GM23338 (cell line): ENCODE results near the gene CYTH1. TPM values are rescaled to one million over a fixed set of nuclear protein-coding genes. Genes with fewer than 3 reads are reported as not detected.
A peak's percentile ranks its signal among the peaks of the same experiment; 100 is the strongest.

Experiments
- ATAC-seq: fragments of 200-7000 bp; cut with Tn5 transposase; 3 replicates; pipeline ENCODE4 v1.9.1; 2020
- DNase-seq: peaks from one replicate; pipeline ENCODE4 v3.0.0-alpha.2; 2015; ENCODE audit warnings: low spot score
- H2AFZ ChIP-seq: fragments of 200-600 bp; sonication (generic); 2 replicates; pipeline ENCODE4 v1.8.0; 2016; ENCODE audit warnings: antibody characterized with exemption, mild to moderate bottlenecking, moderate library complexity
- H3F3A ChIP-seq: fragments of 200-600 bp; sonication (generic); replicated peaks from 2 replicates; pipeline ENCODE4 v1.8.0; 2017; ENCODE audit warnings: antibody characterized with exemption, mixed run types, low read depth
- H3K27ac ChIP-seq: fragments of 200-600 bp; sonication (generic); 2 replicates; pipeline ENCODE4 v1.6.1; 2016; ENCODE audit warnings: low read depth
- H3K27me3 ChIP-seq: fragments of 200-600 bp; sonication (generic); 2 replicates; pipeline ENCODE4 v1.8.0; 2016; ENCODE audit warnings: mild to moderate bottlenecking, mixed run types, moderate library complexity; ENCODE audit not compliant: insufficient read depth
- H3K36me3 ChIP-seq: fragments of 200-600 bp; sonication (generic); 2 replicates; pipeline ENCODE4 v1.8.0; 2016; ENCODE audit warnings: mild to moderate bottlenecking; ENCODE audit not compliant: insufficient read depth
- H3K4me1 ChIP-seq: fragments of 200-600 bp; sonication (generic); 2 replicates; pipeline ENCODE4 v1.8.0; 2016; ENCODE audit warnings: mild to moderate bottlenecking, moderate library complexity; ENCODE audit not compliant: insufficient read depth
- H3K4me2 ChIP-seq: fragments of 200-600 bp; sonication (generic); 2 replicates; pipeline ENCODE4 v1.7.1; 2017; ENCODE audit warnings: mixed run types
- H3K4me3 ChIP-seq: fragments of 200-600 bp; sonication (generic); 2 replicates; pipeline ENCODE4 v1.6.1; 2016; ENCODE audit warnings: mixed run types
- H3K79me2 ChIP-seq: fragments of 200-600 bp; sonication (generic); replicated peaks from 2 replicates; pipeline ENCODE4 v1.8.0; 2017; ENCODE audit warnings: mild to moderate bottlenecking; ENCODE audit not compliant: insufficient read depth
- H3K9me2 ChIP-seq: fragments of 200-600 bp; sonication (generic); 2 replicates; pipeline ENCODE4 v1.8.0; 2017; ENCODE audit not compliant: insufficient read depth
- H4K20me1 ChIP-seq: fragments of 200-600 bp; sonication (generic); replicated peaks from 2 replicates; pipeline ENCODE4 v1.8.0; 2017; ENCODE audit warnings: mild to moderate bottlenecking; ENCODE audit not compliant: insufficient read depth
- H3K27ac Mint-ChIP-seq: 2 replicates; pipeline ENCODE4 v1.8.0; 2020; ENCODE audit warnings: inconsistent platforms, mild to moderate bottlenecking, moderate library complexity, mixed read lengths
- H3K27me3 Mint-ChIP-seq: 3 replicates; pipeline ENCODE4 v1.8.0; 2022; ENCODE audit warnings: low read depth, mild to moderate bottlenecking, moderate library complexity, mixed read lengths, inconsistent platforms; ENCODE audit not compliant: insufficient read depth, poor library complexity
- H3K36me3 Mint-ChIP-seq: 3 replicates; pipeline ENCODE4 v1.8.0; 2021; ENCODE audit warnings: low read depth, mild to moderate bottlenecking, inconsistent platforms, moderate library complexity, mixed read lengths
- H3K4me1 Mint-ChIP-seq: 3 replicates; pipeline ENCODE4 v1.8.0; 2020; ENCODE audit warnings: mild to moderate bottlenecking, inconsistent platforms, mixed read lengths
- H3K4me3 Mint-ChIP-seq: 3 replicates; pipeline ENCODE4 v1.8.0; 2021; ENCODE audit warnings: moderate library complexity, mild to moderate bottlenecking, inconsistent platforms, mixed read lengths
- H3K9me3 Mint-ChIP-seq: 3 replicates; pipeline ENCODE4 v1.8.0; 2020; ENCODE audit warnings: moderate library complexity, mild to moderate bottlenecking, inconsistent platforms, mixed read lengths
- ETS1 ChIP-seq: IDR thresholded peaks from 2 replicates; pipeline ENCODE4 v1.6.1; 2016; ENCODE audit warnings: antibody characterized with exemption
- EZH2 ChIP-seq: fragments of 200-600 bp; sonication (generic); IDR thresholded peaks from one replicate; pipeline ENCODE4 v1.8.0; 2017; ENCODE audit warnings: antibody characterized with exemption, mild to moderate bottlenecking, low read depth; ENCODE audit not compliant: unreplicated experiment
- EZH2phosphoT487 ChIP-seq: fragments of 200-600 bp; sonication (generic); IDR thresholded peaks from one replicate; pipeline ENCODE4 v1.8.1; 2018; ENCODE audit warnings: antibody characterized with exemption; ENCODE audit not compliant: unreplicated experiment
- NANOG ChIP-seq: IDR thresholded peaks from 2 replicates; pipeline ENCODE4 v1.6.1; 2016; ENCODE audit warnings: antibody characterized with exemption, borderline replicate concordance
- POLR2AphosphoS5 ChIP-seq: IDR thresholded peaks from 2 replicates; pipeline ENCODE4 v1.6.1; 2016; ENCODE audit warnings: antibody characterized with exemption, low read depth
- STAT1 ChIP-seq: IDR thresholded peaks from one replicate; pipeline ENCODE4 v1.6.1; 2016; ENCODE audit warnings: antibody characterized with exemption; ENCODE audit not compliant: unreplicated experiment
- ZNF114 ChIP-seq: fragments of 250-450 bp; sonication (Bioruptor Pico); IDR thresholded peaks from 2 replicates; pipeline ENCODE4 v1.5.0; 2020; ENCODE audit warnings: mild to moderate bottlenecking, moderate library complexity
- ZNF331 ChIP-seq: fragments of 250-450 bp; sonication (Bioruptor Pico); IDR thresholded peaks from 2 replicates; pipeline ENCODE4 v1.5.0; 2020; ENCODE audit warnings: low read depth, mild to moderate bottlenecking, moderate library complexity
- polyA plus RNA-seq: library from polyadenylated mRNA; unstranded; fragments of >200 nt; fragmentation: Nextera tagmentation; extraction: Ambion mirVana; gene quantifications from 2 replicates; pipeline ENCODE4 v1.2.1, GENCODE V29; 2016
- total RNA-seq: library from RNA; depleted of rRNA; stranded (reverse); fragments of >200 nt; shearing (Covaris generic); gene quantifications from 2 replicates; pipeline ENCODE4 v1.2.3, GENCODE V29; 2014
- TF ChIP-seq, protein P1 (sequence below): IDR thresholded peaks from one replicate; pipeline ENCODE4 v1.6.1; 2018; ENCODE audit warnings: antibody characterized with exemption; ENCODE audit not compliant: unreplicated experiment
- TF ChIP-seq, protein P2 (sequence below), 2 experiments: fragments of 200-600 bp in 1 of 2; sonication (generic) in 1 of 2; conservative IDR thresholded peaks; 2 replicates each; pipeline versions ENCODE4 v1.5.1 to v1.6.1; 2016 to 2017; ENCODE audit warnings: antibody characterized with exemption in 2 of 2, low read depth in 2 of 2, mild to moderate bottlenecking in 2 of 2, moderate library complexity in 1 of 2

CYTH1 gene
- total and polyA plus RNA-seq, 2 experiments from 2014 or later, result 13.8 to 14.5 TPM

- TF ChIP-seq NANOG, result no peak
- TF ChIP-seq, protein P1, sequence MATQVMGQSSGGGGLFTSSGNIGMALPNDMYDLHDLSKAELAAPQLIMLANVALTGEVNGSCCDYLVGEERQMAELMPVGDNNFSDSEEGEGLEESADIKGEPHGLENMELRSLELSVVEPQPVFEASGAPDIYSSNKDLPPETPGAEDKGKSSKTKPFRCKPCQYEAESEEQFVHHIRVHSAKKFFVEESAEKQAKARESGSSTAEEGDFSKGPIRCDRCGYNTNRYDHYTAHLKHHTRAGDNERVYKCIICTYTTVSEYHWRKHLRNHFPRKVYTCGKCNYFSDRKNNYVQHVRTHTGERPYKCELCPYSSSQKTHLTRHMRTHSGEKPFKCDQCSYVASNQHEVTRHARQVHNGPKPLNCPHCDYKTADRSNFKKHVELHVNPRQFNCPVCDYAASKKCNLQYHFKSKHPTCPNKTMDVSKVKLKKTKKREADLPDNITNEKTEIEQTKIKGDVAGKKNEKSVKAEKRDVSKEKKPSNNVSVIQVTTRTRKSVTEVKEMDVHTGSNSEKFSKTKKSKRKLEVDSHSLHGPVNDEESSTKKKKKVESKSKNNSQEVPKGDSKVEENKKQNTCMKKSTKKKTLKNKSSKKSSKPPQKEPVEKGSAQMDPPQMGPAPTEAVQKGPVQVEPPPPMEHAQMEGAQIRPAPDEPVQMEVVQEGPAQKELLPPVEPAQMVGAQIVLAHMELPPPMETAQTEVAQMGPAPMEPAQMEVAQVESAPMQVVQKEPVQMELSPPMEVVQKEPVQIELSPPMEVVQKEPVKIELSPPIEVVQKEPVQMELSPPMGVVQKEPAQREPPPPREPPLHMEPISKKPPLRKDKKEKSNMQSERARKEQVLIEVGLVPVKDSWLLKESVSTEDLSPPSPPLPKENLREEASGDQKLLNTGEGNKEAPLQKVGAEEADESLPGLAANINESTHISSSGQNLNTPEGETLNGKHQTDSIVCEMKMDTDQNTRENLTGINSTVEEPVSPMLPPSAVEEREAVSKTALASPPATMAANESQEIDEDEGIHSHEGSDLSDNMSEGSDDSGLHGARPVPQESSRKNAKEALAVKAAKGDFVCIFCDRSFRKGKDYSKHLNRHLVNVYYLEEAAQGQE, result no peak
- TF ChIP-seq EZH2phosphoT487, result no peak
- no peak for TF ChIP-seq STAT1
- TF ChIP-seq ETS1, result no peak
- TF ChIP-seq, protein P2, sequence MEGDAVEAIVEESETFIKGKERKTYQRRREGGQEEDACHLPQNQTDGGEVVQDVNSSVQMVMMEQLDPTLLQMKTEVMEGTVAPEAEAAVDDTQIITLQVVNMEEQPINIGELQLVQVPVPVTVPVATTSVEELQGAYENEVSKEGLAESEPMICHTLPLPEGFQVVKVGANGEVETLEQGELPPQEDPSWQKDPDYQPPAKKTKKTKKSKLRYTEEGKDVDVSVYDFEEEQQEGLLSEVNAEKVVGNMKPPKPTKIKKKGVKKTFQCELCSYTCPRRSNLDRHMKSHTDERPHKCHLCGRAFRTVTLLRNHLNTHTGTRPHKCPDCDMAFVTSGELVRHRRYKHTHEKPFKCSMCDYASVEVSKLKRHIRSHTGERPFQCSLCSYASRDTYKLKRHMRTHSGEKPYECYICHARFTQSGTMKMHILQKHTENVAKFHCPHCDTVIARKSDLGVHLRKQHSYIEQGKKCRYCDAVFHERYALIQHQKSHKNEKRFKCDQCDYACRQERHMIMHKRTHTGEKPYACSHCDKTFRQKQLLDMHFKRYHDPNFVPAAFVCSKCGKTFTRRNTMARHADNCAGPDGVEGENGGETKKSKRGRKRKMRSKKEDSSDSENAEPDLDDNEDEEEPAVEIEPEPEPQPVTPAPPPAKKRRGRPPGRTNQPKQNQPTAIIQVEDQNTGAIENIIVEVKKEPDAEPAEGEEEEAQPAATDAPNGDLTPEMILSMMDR (conservative IDR thresholded peaks at IDR 0.05; ENCODE audit: low read depth in 2 of 2), result no peak
Observed at GRCh38 chr17:78727057-78727456, 55.0 kb downstream of the CYTH1 start.

DNA sequence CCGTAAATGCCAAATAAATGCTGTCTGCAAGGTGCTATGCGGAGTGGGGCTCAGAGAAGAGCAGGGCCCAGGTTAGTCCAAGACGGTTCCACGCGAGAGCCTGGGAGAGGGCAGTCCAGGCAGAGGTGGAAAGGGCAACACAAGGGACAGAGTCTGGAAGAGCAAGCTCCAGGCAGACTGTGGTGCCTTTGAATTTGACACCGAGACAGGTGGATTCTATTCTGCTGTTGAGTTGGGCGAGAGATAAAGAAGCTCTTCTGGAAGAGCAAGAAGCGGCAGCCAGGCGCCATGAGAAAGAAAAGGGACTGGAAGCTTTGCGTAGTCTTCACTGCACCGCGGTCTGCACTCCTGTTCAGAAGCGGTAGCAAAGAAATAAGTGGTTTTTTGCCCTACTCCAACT lies 55.6 kb downstream of the CYTH1 start:
- peaks cover 13% of the 10 kb centered on the region for H3K27me3 Mint-ChIP-seq
- 0 out of 2 replicates have a peak overlapping the region, but pooled peaks have one; percentile 15 for H3K27ac Mint-ChIP-seq
- no peaks in the 10 kb centered on the region for H3K36me3 Mint-ChIP-seq
- ATAC-seq (no peak), DNase-seq (no peak)
- peaks cover 31% of the 10 kb centered on the region for H3K79me2 ChIP-seq
- peaks cover 12% of the 10 kb centered on the region; the same call in 1 of the 2 replicates for H3F3A ChIP-seq
- no peaks in the 10 kb centered on the region for H3K9me3 Mint-ChIP-seq
- no peak overlapping the region for H2AFZ ChIP-seq
- H3K27ac ChIP-seq, result no peak overlapping the region
- H3K9me2 ChIP-seq, result no peaks in the 10 kb centered on the region
- no peak overlapping the region for H3K4me3 ChIP-seq
- peaks cover 7% of the 10 kb centered on the region for H4K20me1 ChIP-seq
- peaks cover 54% of the 10 kb centered on the region for H3K4me1 Mint-ChIP-seq
- no peak overlapping the region for H3K4me3 Mint-ChIP-seq
- H3K27me3 ChIP-seq, result no peaks in the 10 kb centered on the region
- H3K4me1 ChIP-seq, result peaks cover 43% of the 10 kb centered on the region
- no peak overlapping the region for H3K4me2 ChIP-seq
- H3K36me3 ChIP-seq, result no peaks in the 10 kb centered on the region
- TF ChIP-seq STAT1, result no peak
- no peak for TF ChIP-seq NANOG
- no peak for TF ChIP-seq EZH2phosphoT487
- no peak for TF ChIP-seq ZNF114 (CRISPR knock-in tag)
- no peak for TF ChIP-seq POLR2AphosphoS5
- TF ChIP-seq ZNF331 (CRISPR knock-in tag), result no peak
- TF ChIP-seq, protein P2 (conservative IDR thresholded peaks at IDR 0.05; ENCODE audit: low read depth in 2 of 2), result no peak
- TF ChIP-seq EZH2, result no peak

More at GRCh38 chr17:78727057-78727456, 55.0 kb downstream of the CYTH1 start:
- H3K4me3 ChIP-seq, result no peak overlapping the region
- no peak overlapping the region for H3K4me3 Mint-ChIP-seq
- peaks cover 38% of the 10 kb centered on the region for H3K4me1 ChIP-seq
- peaks cover 8% of the 10 kb centered on the region for H4K20me1 ChIP-seq
- ATAC-seq (no peak), DNase-seq (no peak)
- no peak overlapping the region for H3K27ac ChIP-seq
- no peak overlapping the region for H2AFZ ChIP-seq
- H3K36me3 ChIP-seq, result no peaks in the 10 kb centered on the region
- peaks cover 11% of the 10 kb centered on the region for H3K27me3 Mint-ChIP-seq
- H3K9me2 ChIP-seq, result no peaks in the 10 kb centered on the region
- no peak overlapping the region for H3K4me2 ChIP-seq
- H3K27ac Mint-ChIP-seq, result 0 out of 2 replicates have a peak overlapping the region, but pooled peaks have one; percentile 41
- no peaks in the 10 kb centered on the region for H3K36me3 Mint-ChIP-seq
- no peaks in the 10 kb centered on the region for H3K9me3 Mint-ChIP-seq
- H3K4me1 Mint-ChIP-seq, result peaks cover 51% of the 10 kb centered on the region
- H3K79me2 ChIP-seq, result peaks cover 27% of the 10 kb centered on the region
- peaks cover 10% of the 10 kb centered on the region; the same call in 1 of the 2 replicates for H3F3A ChIP-seq
- H3K27me3 ChIP-seq, result no peaks in the 10 kb centered on the region
